Measurements from ENCODE around the gene SYPL1.
A peak's percentile ranks its signal among the peaks of the same experiment; 100 is the strongest.
"Not testable (repeated sequence)": the region's sequence is repeated elsewhere in the genome, so short reads cannot be mapped to it uniquely, and the experiment has no call there.

The SYPL1 gene

GRCh38 chr7:106112118-106112971, at the start of gene SYPL1:
Gene SYPL1, minus strand, starts transcription at chr7:106112312. Its CDS starts 104 bp downstream, at chr7:106112208.
- peak; percentile 93 for DNase-seq

- DNase-seq, result no peak
These were observed 42.9 kb upstream of the SYPL1 start for GRCh38 chr7:106155027-106155426.

GRCh38 chr7:106153891-106154449, 41.9 kb upstream of the SYPL1 start:
- DNase-seq, result peak; percentile 71

GRCh38 chr7:106152313-106152665, 40.2 kb upstream of the SYPL1 start:
- no peak for DNase-seq

- DNase-seq, result no peak
These were observed 39.6 kb upstream of the SYPL1 start for GRCh38 chr7:106151459-106152312.

GRCh38 chr7:106143711-106144337, 31.7 kb upstream of the SYPL1 start:
- no peak for DNase-seq

GRCh38 chr7:106142136-106142535, 30.0 kb upstream of the SYPL1 start:
- DNase-seq, result no peak

GRCh38 chr7:106140406-106141173, 28.5 kb upstream of the SYPL1 start:
- DNase-seq, result no peak

- DNase-seq, result no peak
These were observed 27.4 kb upstream of the SYPL1 start for GRCh38 chr7:106139265-106140251.

- DNase-seq, result no peak
These were observed 26.7 kb upstream of the SYPL1 start for GRCh38 chr7:106138776-106139175.

GRCh38 chr7:106138181-106138580, 26.1 kb upstream of the SYPL1 start:
- DNase-seq, result not testable (repeated sequence)

- no peak for DNase-seq
These were observed 22.1 kb upstream of the SYPL1 start for GRCh38 chr7:106134241-106134640.

- no peak for DNase-seq
These were observed 17.2 kb upstream of the SYPL1 start for GRCh38 chr7:106129291-106129690.

- no peak for DNase-seq
These were observed 16.7 kb upstream of the SYPL1 start for GRCh38 chr7:106128836-106129235.

GRCh38 chr7:106127984-106128780, 16.1 kb upstream of the SYPL1 start:
- no peak for DNase-seq

GRCh38 chr7:106126170-106126938, 14.2 kb upstream of the SYPL1 start:
- DNase-seq, result peak; percentile 45

GRCh38 chr7:106125417-106125816, 13.3 kb upstream of the SYPL1 start:
- DNase-seq, result no peak

- no peak for DNase-seq
These were observed 12.1 kb upstream of the SYPL1 start for GRCh38 chr7:106124186-106124585.

- DNase-seq, result no peak
These were observed 10.6 kb upstream of the SYPL1 start for GRCh38 chr7:106122713-106123112.
